ENCODE data around the gene TUBB2B.
A peak's percentile ranks its signal among the peaks of the same experiment; 100 is the strongest.

Gene TUBB2B

GRCh38 chr6:3237761-3238662, 10.6 kb upstream of the TUBB2B start:
- no peak overlapping the region for H3K4me3 ChIP-seq (ENCODE audit: low read depth, low read length)
- peak; percentile 26 for DNase-seq (ENCODE audit: low read depth)

GRCh38 chr6:3236005-3236404, 8.6 kb upstream of the TUBB2B start:
- DNase-seq (ENCODE audit: low read depth): no peak
- no peak overlapping the region for H3K4me3 ChIP-seq (ENCODE audit: low read depth, low read length)

GRCh38 chr6:3235486-3235885, 8.0 kb upstream of the TUBB2B start:
- no peak for DNase-seq (ENCODE audit: low read depth)
- H3K4me3 ChIP-seq (ENCODE audit: low read depth, low read length): no peak overlapping the region

- DNase-seq (ENCODE audit: low read depth): no peak
- H3K4me3 ChIP-seq (ENCODE audit: low read depth, low read length): no peak overlapping the region
Observed at GRCh38 chr6:3233904-3234303, 6.5 kb upstream of the TUBB2B start.

GRCh38 chr6:3233321-3233720, 5.9 kb upstream of the TUBB2B start:
- no peak for DNase-seq (ENCODE audit: low read depth)
- no peak overlapping the region for H3K4me3 ChIP-seq (ENCODE audit: low read depth, low read length)

GRCh38 chr6:3232017-3232945, 4.8 kb upstream of the TUBB2B start:
- DNase-seq (ENCODE audit: low read depth): no peak
- H3K4me3 ChIP-seq (ENCODE audit: low read depth, low read length): peak overlapping the region; percentile 59

- peak overlapping the region; percentile 59 for H3K4me3 ChIP-seq (ENCODE audit: low read depth, low read length)
- peak; percentile 31 for DNase-seq (ENCODE audit: low read depth)
Observed at GRCh38 chr6:3231247-3232016, 4.0 kb upstream of the TUBB2B start.

- peak overlapping the region; percentile 59 for H3K4me3 ChIP-seq (ENCODE audit: low read depth, low read length)
- no peak for DNase-seq (ENCODE audit: low read depth)
Observed at GRCh38 chr6:3230900-3231246, 3.4 kb upstream of the TUBB2B start.

- no peak for DNase-seq (ENCODE audit: low read depth)
- H3K4me3 ChIP-seq (ENCODE audit: low read depth, low read length): no peak overlapping the region
Observed at GRCh38 chr6:3230256-3230882, 2.9 kb upstream of the TUBB2B start.

- H3K4me3 ChIP-seq (ENCODE audit: low read depth, low read length): no peak overlapping the region
Observed at GRCh38 chr6:3229566-3230178, 2.2 kb upstream of the TUBB2B start.

GRCh38 chr6:3228771-3229565, 1.5 kb upstream of the TUBB2B start:
- H3K4me3 ChIP-seq (ENCODE audit: low read depth, low read length): no peak overlapping the region
- DNase-seq (ENCODE audit: low read depth): no peak

More at GRCh38 chr6:3229566-3230178, 2.2 kb upstream of the TUBB2B start:
- no peak for DNase-seq (ENCODE audit: low read depth)

GRCh38 chr6:3228046-3228671, 706 bp upstream of the TUBB2B start:
- no peak for DNase-seq (ENCODE audit: low read depth)
- peak overlapping the region; percentile 58 for H3K4me3 ChIP-seq (ENCODE audit: low read depth, low read length)

GRCh38 chr6:3226481-3227362, 731 bp downstream of the TUBB2B start:
- no peak for DNase-seq (ENCODE audit: low read depth)
- peak overlapping the region; percentile 58 for H3K4me3 ChIP-seq (ENCODE audit: low read depth, low read length)

GRCh38 chr6:3226042-3226441, 1.4 kb downstream of the TUBB2B start:
- DNase-seq (ENCODE audit: low read depth): no peak
- peak overlapping the region; percentile 58 for H3K4me3 ChIP-seq (ENCODE audit: low read depth, low read length)

- DNase-seq (ENCODE audit: low read depth): no peak
- no peak overlapping the region for H3K4me3 ChIP-seq (ENCODE audit: low read depth, low read length)
Observed at GRCh38 chr6:3222506-3223038, 4.9 kb downstream of the TUBB2B start.

- H3K4me3 ChIP-seq (ENCODE audit: low read depth, low read length): no peak overlapping the region
- DNase-seq (ENCODE audit: low read depth): no peak
Observed at GRCh38 chr6:3221578-3221977, 5.9 kb downstream of the TUBB2B start.

All from skeletal muscle cell (primary cell).